B cell (primary cell): Measurements from ENCODE around the gene PRIM1. TPM values are rescaled to one million over a fixed set of nuclear protein-coding genes. Genes with fewer than 3 reads are reported as not detected.

Source experiments
- ATAC-seq: fragments of 200-7000 bp; cut with Tn5 transposase; one replicate; pipeline ENCODE4 v1.10.0; 2021; ENCODE audit warnings: low read depth, mild to moderate bottlenecking, moderate number of reproducible peaks, moderate library complexity
- CTCF ChIA-PET: fragments of 350-600 bp; sonication (Branson Sonifier 250); formaldehyde crosslinking; loops from one replicate; lab custom pipeline; 2021; ENCODE audit warnings: antibody characterized with exemption, inconsistent platforms; lab: Charles Lee
- POLR2A ChIA-PET: fragments of 350-600 bp; sonication (Branson Sonifier 250); formaldehyde crosslinking; loops from one replicate; lab custom pipeline; 2021; ENCODE audit warnings: antibody characterized with exemption; lab: Charles Lee
- DNase-seq: peaks from one replicate; pipeline ENCODE4 v3.0.0; 2013
- H2AFZ ChIP-seq: 2 replicates; pipeline ENCODE4 v1.6.1; 2012; ENCODE audit warnings: mild to moderate bottlenecking, low read depth, low read length; ENCODE audit not compliant: insufficient read depth, poor library complexity, severe bottlenecking
- H3K27ac ChIP-seq, 2 donors: 1 replicate in 1 of 2; 2 replicates in 1 of 2; pipeline ENCODE4 v1.5.1; 2012 to 2013; ENCODE audit warnings: low read length in 2 of 2, mild to moderate bottlenecking in 2 of 2, moderate library complexity in 1 of 2
- H3K27me3 ChIP-seq, 4 experiments: fragments of 200-600 bp in 1 of 4; sonication (generic) in 1 of 4; replicated peaks in 1 of 4; 1 replicate in 2 of 4; 2 replicates in 2 of 4; pipeline versions ENCODE4 v1.6.1 to v1.7.0; 2013 to 2016; ENCODE audit warnings: low read length in 3 of 4, mild to moderate bottlenecking in 2 of 4, mixed read lengths in 1 of 4, moderate library complexity in 1 of 4; ENCODE audit not compliant: insufficient read depth in 4 of 4, control insufficient read depth in 3 of 4; ENCODE audit errors: control extremely low read depth in 1 of 4
- H3K36me3 ChIP-seq, 2 experiments: replicated peaks in 1 of 2; 1 replicate in 1 of 2; 2 replicates in 1 of 2; pipeline versions ENCODE4 v1.6.1 to v1.7.1; 2013; ENCODE audit warnings: low read length in 1 of 2; ENCODE audit not compliant: insufficient read depth in 2 of 2, control insufficient read depth in 1 of 2; ENCODE audit errors: control extremely low read depth in 1 of 2, extremely low read depth in 1 of 2
- H3K4me1 ChIP-seq, 2 donors: fragments of 200-600 bp in 1 of 2; sonication (generic) in 1 of 2; 1 replicate in 1 of 2; 2 replicates in 1 of 2; pipeline versions ENCODE4 v1.5.1 to v1.6.1; 2013 to 2017; ENCODE audit warnings: low read length in 2 of 2; ENCODE audit not compliant: control insufficient read depth in 2 of 2, insufficient read depth in 2 of 2
- H3K4me2 ChIP-seq: replicated peaks from 2 replicates; pipeline ENCODE3; 2012; ENCODE audit warnings: mild to moderate bottlenecking, low read depth, low read length; ENCODE audit not compliant: poor library complexity, severe bottlenecking
- H3K4me3 ChIP-seq, 5 experiments: fragments of 200-600 bp in 1 of 5; sonication (generic) in 1 of 5; 1 replicate in 3 of 5; 2 replicates in 2 of 5; pipeline versions ENCODE4 v1.5.1 to v1.7.0; 2011 to 2016; ENCODE audit warnings: low read length in 4 of 5, mild to moderate bottlenecking in 4 of 5, low read depth in 2 of 5, control low read depth in 1 of 5, moderate library complexity in 1 of 5; ENCODE audit not compliant: insufficient read depth in 1 of 5; ENCODE audit errors: control extremely low read depth in 1 of 5, extremely low read depth in 1 of 5
- H3K79me2 ChIP-seq: fragments of 200-600 bp; sonication (generic); one replicate; pipeline ENCODE4 v1.6.0; 2016; ENCODE audit warnings: low read length; ENCODE audit not compliant: control insufficient read depth, insufficient read depth
- H3K9ac ChIP-seq: fragments of 200-600 bp; sonication (generic); 2 replicates; pipeline ENCODE4 v1.6.1; 2017; ENCODE audit warnings: mild to moderate bottlenecking, low read length, moderate library complexity
- H3K9me3 ChIP-seq, 3 donors: one replicate each; pipeline versions ENCODE4 v1.6.1 to v1.7.1; 2013; ENCODE audit warnings: low read length in 2 of 3; ENCODE audit not compliant: control insufficient read depth in 2 of 3, insufficient read depth in 1 of 3; ENCODE audit errors: control extremely low read depth in 1 of 3
- H4K20me1 ChIP-seq: 2 replicates; pipeline ENCODE4 v1.6.0; 2012; ENCODE audit warnings: mild to moderate bottlenecking, low read length; ENCODE audit not compliant: insufficient read depth, control insufficient read depth, poor library complexity, severe bottlenecking
- H3K27ac Mint-ChIP-seq: one replicate; pipeline ENCODE4 v1.8.0; 2021; ENCODE audit warnings: mixed read lengths
- H3K27me3 Mint-ChIP-seq: one replicate; pipeline ENCODE4 v1.8.0; 2021; ENCODE audit warnings: mixed read lengths
- H3K4me1 Mint-ChIP-seq: one replicate; pipeline ENCODE4 v1.8.0; 2021; ENCODE audit warnings: mixed read lengths
- H3K4me3 Mint-ChIP-seq: one replicate; pipeline ENCODE4 v1.8.0; 2021; ENCODE audit warnings: mixed read lengths
- H3K9me3 Mint-ChIP-seq: one replicate; pipeline ENCODE4 v1.8.0; 2022; ENCODE audit warnings: mixed read lengths; ENCODE audit not compliant: insufficient read depth
- EZH2 ChIP-seq: IDR thresholded peaks from 2 replicates; pipeline ENCODE4 v1.6.1; 2012; ENCODE audit warnings: borderline replicate concordance, low read depth, mild to moderate bottlenecking, moderate library complexity, low read length; ENCODE audit not compliant: insufficient read depth, poor library complexity, severe bottlenecking
- WGBS: methylation state at CpG from one replicate; pipeline ENCODE4 v1.1.5; 2013; ENCODE audit warnings: missing lambda C conversion rate; ENCODE audit not compliant: insufficient coverage; 5-methylcytosine and 5-hydroxymethylcytosine counted together
- intact Hi-C: fragments of 100-400 bp; cut with micrococcal nuclease; formaldehyde crosslinking; loops from one replicate; pipeline ENCODE4 v1.10.0; 2022
- polyA minus RNA-seq: library from RNA; depleted of rRNA, polyadenylated mRNA; stranded (reverse); fragments of >200 nt; gene quantifications from 2 replicates; pipeline ENCODE4 v1.2.3, GENCODE V29; 2012
- polyA plus RNA-seq: library from polyadenylated mRNA; depleted of rRNA; stranded (reverse); fragments of >200 nt; gene quantifications from 2 replicates; pipeline ENCODE4 v1.2.3, GENCODE V29; 2012
- total RNA-seq, 2 donors: library from RNA; stranded (reverse); fragments of 120-200 nt in 1 of 2; gene quantifications; 1 replicate in 1 of 2; 2 replicates in 1 of 2; pipeline versions ENCODE4 v1.2.3 to v1.2.4, GENCODE V29; 2013 to 2022
- TF ChIP-seq, protein P1 (sequence below): fragments of 200-600 bp; IDR thresholded peaks from one replicate; pipeline ENCODE4 v1.8.0; 2022; ENCODE audit warnings: antibody characterized with exemption, mild to moderate bottlenecking

The PRIM1 gene
- total RNA-seq, result 25.2 and 25.4 TPM in 2 replicates
- total RNA-seq (2013), result 24.4 TPM
- polyA plus RNA-seq, result 14.3 and 16.9 TPM in 2 replicates
- polyA minus RNA-seq, result 5.4 and 7.1 TPM in 2 replicates

DNA sequence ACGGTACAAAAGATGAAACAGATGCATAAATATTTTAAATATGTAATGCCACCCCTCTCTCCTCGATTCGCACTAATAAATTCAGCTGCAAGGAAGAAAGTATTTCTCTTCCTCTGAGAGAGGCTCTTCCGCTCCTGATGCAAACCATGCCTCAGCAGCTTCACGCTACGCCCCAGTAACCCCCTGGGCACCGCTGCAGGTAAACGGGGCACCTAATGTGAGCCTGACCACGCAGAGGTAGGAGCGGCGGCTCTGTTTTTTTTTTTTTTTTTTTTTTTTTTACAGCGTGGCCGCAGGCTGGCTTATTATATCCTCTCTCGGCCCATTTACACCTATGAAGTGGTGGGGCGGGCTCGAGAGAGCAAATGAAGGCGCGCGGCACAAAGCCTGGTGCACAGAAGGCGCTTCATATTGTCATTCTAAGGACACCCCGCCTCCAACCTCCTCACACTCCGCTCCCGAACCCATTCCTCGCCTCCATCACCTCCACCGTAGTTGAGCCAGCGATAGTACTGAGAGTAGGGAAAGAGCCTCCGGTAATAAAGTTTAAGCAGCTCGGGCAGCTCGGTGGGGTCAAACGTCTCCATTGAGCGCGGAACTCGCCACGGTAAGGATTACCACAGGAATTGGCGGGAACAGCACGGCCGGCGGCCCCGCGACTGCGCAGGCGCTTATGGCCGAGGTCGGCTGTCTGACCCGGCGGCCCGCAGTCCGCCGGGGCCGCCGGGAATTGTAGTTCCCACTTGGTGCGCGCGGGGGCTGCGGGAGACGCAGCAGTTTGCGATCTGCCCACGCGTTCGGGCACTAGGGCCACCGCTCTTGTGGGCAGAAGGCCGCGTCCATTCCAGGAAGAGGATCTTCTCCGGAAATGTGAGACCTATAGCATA, at the start of gene PRIM1:
PRIM1 (minus strand) TSS at position 612 of the 887 bp plus-strand sequence; CDS start at position 587, 25 bp downstream.
- Mint-ChIP-seq H3K9me3 (no peaks in the 10 kb centered on the region), H3K4me3 (peak within 1 kb of the TSS; percentile 97), H3K27me3 (no peaks in the 10 kb centered on the region), H3K27ac (peak within 1 kb of the TSS; percentile 96), H3K4me1 (peaks cover 44% of the 10 kb centered on the region)
- ATAC-seq, result peak; percentile 82
- Histone ChIP-seq H3K4me1 (peaks cover 38% of the 10 kb centered on the region in 2 donors), H3K36me3 (peaks cover 0 to 3% of the 10 kb centered on the region in 2 experiments), H3K27me3 (no peaks in the 10 kb centered on the region), H4K20me1 (no peaks in the 10 kb centered on the region), H3K27ac (peak within 1 kb of the TSS; percentile 79 to 80), H3K4me3 (peak within 1 kb of the TSS; percentile 90 to 100 (median 97)), H3K4me2 (peak within 1 kb of the TSS; percentile 97), H3K79me2 (peaks cover 4% of the 10 kb centered on the region), H3K9ac (peak within 1 kb of the TSS; percentile 91), H3K9me3 (no peaks in the 10 kb centered on the region), H2AFZ (peak within 1 kb of the TSS; percentile 83)
- ChIA-PET POLR2A (interaction anchor here (0.5 to 1.2 kb wide), 13 partner anchors 11 to 967 kb away, joined by 3 to 10 read pairs (median 6); partner anchors contain the start of genes NACA and PTGES3), CTCF (interaction anchor here (0.7 to 1.1 kb wide), 5 partner anchors 64 to 705 kb away, joined by 3 to 4 read pairs (median 4); partner anchors contain the start of gene PTGES3)
- TF ChIP-seq, protein P1, sequence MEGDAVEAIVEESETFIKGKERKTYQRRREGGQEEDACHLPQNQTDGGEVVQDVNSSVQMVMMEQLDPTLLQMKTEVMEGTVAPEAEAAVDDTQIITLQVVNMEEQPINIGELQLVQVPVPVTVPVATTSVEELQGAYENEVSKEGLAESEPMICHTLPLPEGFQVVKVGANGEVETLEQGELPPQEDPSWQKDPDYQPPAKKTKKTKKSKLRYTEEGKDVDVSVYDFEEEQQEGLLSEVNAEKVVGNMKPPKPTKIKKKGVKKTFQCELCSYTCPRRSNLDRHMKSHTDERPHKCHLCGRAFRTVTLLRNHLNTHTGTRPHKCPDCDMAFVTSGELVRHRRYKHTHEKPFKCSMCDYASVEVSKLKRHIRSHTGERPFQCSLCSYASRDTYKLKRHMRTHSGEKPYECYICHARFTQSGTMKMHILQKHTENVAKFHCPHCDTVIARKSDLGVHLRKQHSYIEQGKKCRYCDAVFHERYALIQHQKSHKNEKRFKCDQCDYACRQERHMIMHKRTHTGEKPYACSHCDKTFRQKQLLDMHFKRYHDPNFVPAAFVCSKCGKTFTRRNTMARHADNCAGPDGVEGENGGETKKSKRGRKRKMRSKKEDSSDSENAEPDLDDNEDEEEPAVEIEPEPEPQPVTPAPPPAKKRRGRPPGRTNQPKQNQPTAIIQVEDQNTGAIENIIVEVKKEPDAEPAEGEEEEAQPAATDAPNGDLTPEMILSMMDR, result peak; percentile 21
- TF ChIP-seq EZH2, result no peak
- peak; percentile 88 for DNase-seq
- intact Hi-C loops, result loop anchor here (1.0 to 10.0 kb wide), 6 partner anchors 27 to 735 kb away; partner anchors contain the start of genes NACA and PTGES3
- WGBS, result under 1% methylated on average over 41 of the region's 64 CpGs

DNA sequence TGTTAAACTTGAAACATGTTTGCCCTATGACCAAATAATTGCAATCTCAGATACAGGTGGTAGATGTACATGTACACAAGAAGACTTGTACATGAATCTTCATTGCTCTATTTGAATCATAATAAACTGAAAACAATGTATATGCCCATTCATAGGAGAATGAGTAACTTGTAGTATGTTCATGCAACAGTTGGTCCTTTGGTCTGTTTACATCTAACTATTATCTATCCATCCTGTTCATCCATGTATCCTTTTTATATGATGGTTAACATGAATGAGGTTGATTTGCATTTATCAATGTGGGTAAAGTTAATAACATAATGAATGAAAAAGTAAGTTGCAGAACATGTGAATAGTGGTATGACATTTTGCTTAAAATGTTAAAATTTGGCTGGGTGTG, 48.1 kb upstream of the PRIM1 start:
- ATAC-seq, result no peak
- Histone ChIP-seq H3K9ac (no peak overlapping the region), H3K4me2 (no peak overlapping the region), H3K4me1 (no peaks in the 10 kb centered on the region), H3K27me3 (no peaks in the 10 kb centered on the region), H3K9me3 (peaks cover 0 to 10% (median 2%) of the 10 kb centered on the region in 3 donors), H2AFZ (no peak overlapping the region), H3K36me3 (no peaks in the 10 kb centered on the region), H3K27ac (no peak overlapping the region), H3K79me2 (no peaks in the 10 kb centered on the region), H4K20me1 (no peaks in the 10 kb centered on the region), H3K4me3 (no peak overlapping the region)
- Mint-ChIP-seq H3K4me3 (no peak overlapping the region), H3K4me1 (no peaks in the 10 kb centered on the region), H3K27me3 (no peaks in the 10 kb centered on the region), H3K27ac (no peak overlapping the region), H3K9me3 (peaks cover 2% of the 10 kb centered on the region)
- DNase-seq, result no peak
- CTCF ChIA-PET, result no interaction called here
- TF ChIP-seq, protein P1, result no peak
- TF ChIP-seq EZH2, result no peak
- POLR2A ChIA-PET, result no interaction called here
- intact Hi-C loops, result no loop called here
